ENCODE results near the gene VPS50. TPM values are rescaled to one million over a fixed set of nuclear protein-coding genes. Genes with fewer than 3 reads are reported as not detected.

VPS50 gene
- total and polyA plus RNA-seq, 2 donors (not counting 3 experiments of a cell fraction or from before 2014, with no cell fraction given): 6.6 to 25.6 TPM

- Histone ChIP-seq H2AFZ (ENCODE audit: low read depth, low read length) (no peak overlapping the region), H3K79me2 (ENCODE audit: control insufficient read depth, insufficient read depth, low read length) (no peaks in the 10 kb centered on the region), H3K9me3 (replicated peaks; ENCODE audit: control insufficient read depth, insufficient read depth, low read length) (no peaks in the 10 kb centered on the region), H3K9me1 (replicated peaks; ENCODE audit: control insufficient read depth, extremely low read depth, insufficient read depth, low read length) (no peaks in the 10 kb centered on the region), H3K27me3 (ENCODE audit: control insufficient read depth in 2 of 2, insufficient read depth in 2 of 2, low read length in 2 of 2) (no peaks in the 10 kb centered on the region), H3K4me3 (replicated peaks in 1 of 3; ENCODE audit: insufficient read depth in 1 of 3, low read depth in 1 of 3, low read length in 3 of 3) (no peak overlapping the region), H3K27ac (ENCODE audit: insufficient read depth, low read depth, low read length) (no peak overlapping the region), H3K4me1 (ENCODE audit: control insufficient read depth, extremely low read depth, insufficient read depth, low read length) (no peaks in the 10 kb centered on the region), H3K9ac (replicated peaks; ENCODE audit: extremely low read depth, insufficient read depth, low read length) (no peak overlapping the region), H3K36me3 (ENCODE audit: control insufficient read depth in 2 of 2, extremely low read depth in 1 of 2, insufficient read depth in 2 of 2, low read length in 2 of 2) (no peaks in the 10 kb centered on the region), H3K4me2 (ENCODE audit: insufficient read depth, low read length) (no peak overlapping the region), H4K20me1 (replicated peaks; ENCODE audit: control insufficient read depth, extremely low read depth, insufficient read depth, low read length) (no peaks in the 10 kb centered on the region)
- ChIA-PET CTCF (interaction anchor here (0.7 to 2.5 kb wide), 2 partner anchors 15 to 32 kb away, joined by 3 to 10 read pairs; no protein-coding TSS in a partner anchor), POLR2A (no interaction called here)
- DNase-seq (ENCODE audit: low read depth, low spot score): no peak
- TF ChIP-seq EZH2 (IDR thresholded peaks at IDR 0.05; ENCODE audit: borderline replicate concordance, low read depth, low read length, severe bottlenecking) (no peak), POLR2AphosphoS5 (IDR thresholded peaks at IDR 0.05; ENCODE audit: insufficient read depth, low read depth, low read length) (no peak), MYC (IDR thresholded peaks at IDR 0.05; ENCODE audit: low read depth, low read length) (no peak), MAX (IDR thresholded peaks at IDR 0.05; ENCODE audit: insufficient read depth, insufficient read length) (no peak), GATA2 (IDR thresholded peaks at IDR 0.05; ENCODE audit: insufficient read depth, insufficient read length, low read depth, low read length) (no peak), FOS (IDR thresholded peaks at IDR 0.05; ENCODE audit: borderline replicate concordance, insufficient read depth, low read length) (no peak), JUN (IDR thresholded peaks at IDR 0.05; ENCODE audit: borderline replicate concordance, insufficient read depth, insufficient read length, low read depth) (no peak), CTCF (IDR thresholded peaks at IDR 0.05; ENCODE audit: extremely low read depth in 1 of 2, insufficient read depth in 1 of 2, low read depth in 1 of 2, low read length in 2 of 2) (no peak), POLR2A (IDR thresholded peaks at IDR 0.05; ENCODE audit: low read depth, low read length) (no peak)
- no TSS peak for BruUV-seq (replicated peaks)
- dilution Hi-C loops (cut with MboI; ENCODE audit: extremely low pct_ligation_motif_present, low sequenced_read_pairs) (no loop called here), intact Hi-C loops (cut with micrococcal nuclease) (no loop called here)
- no peak for FAIRE-seq
Measured at GRCh38 chr7:93359520-93360198, 127.5 kb downstream of the VPS50 start.
